D721Med (cell line): Measurements from ENCODE around the gene ZSCAN16.
"Not testable (repeated sequence)": the region's sequence is repeated elsewhere in the genome, so short reads cannot be mapped to it uniquely, and the experiment has no call there.

Experiments
- DNase-seq: peaks from one replicate; pipeline ENCODE4 v3.0.0; 2011; ENCODE audit warnings: low spot score; ENCODE audit not compliant: insufficient read length
- FAIRE-seq: peaks from 2 replicates; lab custom pipeline; 2011; peaks lifted over from hg19 to GRCh38; lab: Jason Lieb, UNC
- TF ChIP-seq, protein P1 (sequence below): IDR thresholded peaks from 2 replicates; pipeline ENCODE4 v1.5.1; 2012; ENCODE audit warnings: mild to moderate bottlenecking, control low read depth; ENCODE audit not compliant: insufficient read depth; ENCODE audit errors: missing control alignments

Gene ZSCAN16

GRCh38 chr6:28089054-28089453 lies 35.4 kb upstream of the ZSCAN16 start:
- FAIRE-seq: no peak
- TF ChIP-seq, protein P1, sequence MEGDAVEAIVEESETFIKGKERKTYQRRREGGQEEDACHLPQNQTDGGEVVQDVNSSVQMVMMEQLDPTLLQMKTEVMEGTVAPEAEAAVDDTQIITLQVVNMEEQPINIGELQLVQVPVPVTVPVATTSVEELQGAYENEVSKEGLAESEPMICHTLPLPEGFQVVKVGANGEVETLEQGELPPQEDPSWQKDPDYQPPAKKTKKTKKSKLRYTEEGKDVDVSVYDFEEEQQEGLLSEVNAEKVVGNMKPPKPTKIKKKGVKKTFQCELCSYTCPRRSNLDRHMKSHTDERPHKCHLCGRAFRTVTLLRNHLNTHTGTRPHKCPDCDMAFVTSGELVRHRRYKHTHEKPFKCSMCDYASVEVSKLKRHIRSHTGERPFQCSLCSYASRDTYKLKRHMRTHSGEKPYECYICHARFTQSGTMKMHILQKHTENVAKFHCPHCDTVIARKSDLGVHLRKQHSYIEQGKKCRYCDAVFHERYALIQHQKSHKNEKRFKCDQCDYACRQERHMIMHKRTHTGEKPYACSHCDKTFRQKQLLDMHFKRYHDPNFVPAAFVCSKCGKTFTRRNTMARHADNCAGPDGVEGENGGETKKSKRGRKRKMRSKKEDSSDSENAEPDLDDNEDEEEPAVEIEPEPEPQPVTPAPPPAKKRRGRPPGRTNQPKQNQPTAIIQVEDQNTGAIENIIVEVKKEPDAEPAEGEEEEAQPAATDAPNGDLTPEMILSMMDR: no peak
- DNase-seq: no peak

- TF ChIP-seq, protein P1: no peak
- FAIRE-seq: no peak
- DNase-seq: no peak
Observed at GRCh38 chr6:28090917-28091586, 33.4 kb upstream of the ZSCAN16 start.

GRCh38 chr6:28102222-28102621 lies 22.2 kb upstream of the ZSCAN16 start:
- not testable (repeated sequence) for DNase-seq, FAIRE-seq

DNA sequence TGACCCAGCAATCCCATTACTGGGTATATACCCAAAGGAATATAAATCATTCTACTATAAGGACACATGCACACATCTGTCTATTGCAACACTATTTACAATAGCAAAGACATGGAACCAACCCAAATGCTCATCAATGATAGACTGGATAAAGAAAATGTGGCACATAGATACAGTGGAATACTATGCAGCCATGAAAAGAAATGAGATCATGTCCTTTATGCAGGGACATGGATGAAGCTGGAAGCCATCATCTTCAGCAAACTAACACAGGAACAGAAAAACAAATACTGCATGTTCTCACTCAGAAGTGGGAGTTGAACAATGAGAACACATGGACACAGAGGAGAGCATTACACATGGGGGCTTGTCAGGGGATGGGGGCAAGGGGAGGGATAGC lies 21.7 kb upstream of the ZSCAN16 start:
- FAIRE-seq, DNase-seq: not testable (repeated sequence)

DNA sequence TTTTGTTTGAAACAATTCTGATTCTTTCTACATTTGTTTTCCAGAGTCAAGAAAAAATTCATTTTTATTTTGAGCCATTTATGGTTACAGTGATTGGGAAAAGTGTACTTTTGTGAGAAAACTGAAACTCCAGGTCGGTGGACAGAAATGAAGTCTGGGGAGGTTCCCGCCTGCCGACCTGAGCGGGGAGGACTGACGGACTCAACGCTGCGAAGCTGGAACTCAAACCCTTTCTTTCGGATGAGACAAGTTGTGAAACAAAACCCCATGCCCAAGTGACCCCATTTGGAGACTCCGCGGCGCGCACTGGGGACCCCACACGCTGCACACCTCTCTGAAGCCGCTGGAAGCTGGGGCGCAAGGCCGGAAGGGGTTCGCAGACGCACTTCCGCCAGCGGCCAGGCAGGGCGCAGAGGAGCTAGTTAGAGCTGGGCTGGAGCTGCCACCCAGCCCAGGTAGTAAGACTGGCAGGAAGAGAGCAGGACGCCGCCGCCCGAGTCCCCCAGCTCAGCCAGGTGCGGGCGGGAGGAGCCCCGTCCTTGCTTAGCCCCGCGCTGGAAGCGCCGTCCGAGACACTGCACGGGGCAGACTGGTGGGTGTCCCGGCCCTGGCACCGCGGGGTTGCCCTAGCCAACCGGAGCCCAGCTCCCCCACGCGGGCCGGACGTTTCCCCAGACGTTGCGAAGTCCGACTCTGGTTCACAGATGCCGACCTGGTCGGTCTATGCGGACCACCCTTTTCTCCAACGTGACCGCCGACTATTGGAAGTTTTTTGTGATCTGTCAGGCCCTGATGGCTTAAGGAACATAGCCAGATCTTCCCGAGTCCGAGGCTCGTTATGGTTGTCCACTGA lies 19.8 kb upstream of the ZSCAN16 start:
- TF ChIP-seq, protein P1: peak; percentile 31
- peak; percentile 79 for DNase-seq
- no peak for FAIRE-seq

- DNase-seq (no peak), FAIRE-seq (no peak)
- TF ChIP-seq, protein P1: no peak
Observed at GRCh38 chr6:28105245-28105639, 19.2 kb upstream of the ZSCAN16 start.

DNA sequence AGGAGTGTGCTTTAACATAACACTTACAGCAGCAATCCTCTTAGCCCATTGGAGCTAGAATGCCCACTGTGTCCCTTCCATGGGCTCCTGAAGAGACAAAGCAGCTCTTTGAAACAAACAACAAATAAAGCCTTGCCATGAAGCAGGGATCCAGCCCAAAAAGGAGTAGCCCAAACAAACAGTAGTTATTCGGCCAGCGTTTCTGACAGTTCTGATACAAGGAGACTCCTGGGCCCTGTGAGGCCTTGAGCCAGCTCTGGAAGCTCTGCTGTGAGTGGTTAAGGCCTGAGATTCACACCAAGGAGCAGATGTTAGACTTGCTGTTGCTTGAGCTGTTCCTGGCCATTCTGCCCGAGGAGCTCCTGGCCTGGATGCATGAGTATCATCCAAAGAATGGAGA lies 16.9 kb upstream of the ZSCAN16 start:
- FAIRE-seq: no peak
- DNase-seq: no peak
- TF ChIP-seq, protein P1: no peak

DNA sequence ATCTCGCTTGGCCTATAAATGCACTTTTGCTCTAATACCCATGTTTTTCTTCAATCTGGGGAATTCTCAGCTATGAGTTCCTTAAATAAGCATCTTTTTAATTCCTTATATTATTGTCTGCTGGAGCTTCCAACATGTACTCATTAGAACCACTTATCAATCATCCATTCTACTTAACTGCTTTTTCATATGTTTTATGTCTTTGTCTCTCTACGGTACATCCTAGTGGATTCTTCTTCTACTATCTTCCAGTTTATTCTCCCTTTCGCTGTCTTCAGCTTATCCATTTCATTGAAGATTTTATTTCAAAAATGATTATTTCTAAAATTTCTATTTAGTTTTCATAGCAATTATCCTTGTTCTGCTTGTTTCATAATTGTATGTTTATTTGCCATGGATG lies 12.4 kb upstream of the ZSCAN16 start:
- FAIRE-seq (no peak), DNase-seq (no peak)
- TF ChIP-seq, protein P1: no peak
